ENCODE data around the gene DPF3. TPM values are rescaled to one million over a fixed set of nuclear protein-coding genes. Genes with fewer than 3 reads are reported as not detected.

DPF3 gene
- total RNA-seq, 2 experiments from 2014 or later, result 0.25 to 0.39 TPM

- intact Hi-C loops (cut with DNase I, micrococcal nuclease), result no loop called here
- ATAC-seq (no peak), DNase-seq (no peak)
- H3K27me3 Mint-ChIP-seq, result no peaks in the 10 kb centered on the region
- H3K9me3 Mint-ChIP-seq (ENCODE audit: low read depth), result no peaks in the 10 kb centered on the region
- POLR2A ChIA-PET, result no interaction called here
- H3K27ac Mint-ChIP-seq, result no peak overlapping the region
- H3K4me3 Mint-ChIP-seq, result no peak overlapping the region
- H3K36me3 Mint-ChIP-seq (ENCODE audit: low read depth), result no peaks in the 10 kb centered on the region
- peaks cover 28% of the 10 kb centered on the region for H3K4me1 Mint-ChIP-seq
- CTCF ChIA-PET, result interaction anchor here (0.7 kb wide), 1 partner anchor 32 kb away, joined by 3 read pairs; no protein-coding TSS in a partner anchor
Observed at GRCh38 chr14:72715850-72716228, 178.1 kb downstream of the DPF3 start.

- intact Hi-C loops (cut with DNase I, micrococcal nuclease), result no loop called here
- no peak overlapping the region for H3K4me3 Mint-ChIP-seq
- CTCF ChIA-PET, result no interaction called here
Observed at GRCh38 chr14:72715215-72715849, 178.6 kb downstream of the DPF3 start.

GRCh38 chr14:72714871-72715214 lies 179.1 kb downstream of the DPF3 start:
- Mint-ChIP-seq H3K27me3 (no peaks in the 10 kb centered on the region), H3K27ac (no peak overlapping the region), H3K4me1 (peaks cover 28% of the 10 kb centered on the region), H3K9me3 (ENCODE audit: low read depth) (no peaks in the 10 kb centered on the region), H3K4me3 (no peak overlapping the region), H3K36me3 (ENCODE audit: low read depth) (no peaks in the 10 kb centered on the region)
- intact Hi-C loops (cut with DNase I, micrococcal nuclease), result no loop called here
- ChIA-PET POLR2A (no interaction called here), CTCF (no interaction called here)
- ATAC-seq, result no peak
- no peak for DNase-seq

More at GRCh38 chr14:72715215-72715849, 178.6 kb downstream of the DPF3 start:
- peaks cover 28% of the 10 kb centered on the region for H3K4me1 Mint-ChIP-seq
- no peaks in the 10 kb centered on the region for H3K9me3 Mint-ChIP-seq (ENCODE audit: low read depth)
- H3K36me3 Mint-ChIP-seq (ENCODE audit: low read depth), result no peaks in the 10 kb centered on the region
- no peaks in the 10 kb centered on the region for H3K27me3 Mint-ChIP-seq
- no peak for ATAC-seq
- POLR2A ChIA-PET, result no interaction called here
- DNase-seq, result no peak
- H3K27ac Mint-ChIP-seq, result no peak overlapping the region

GRCh38 chr14:72714094-72714493 lies 179.8 kb downstream of the DPF3 start:
- DNase-seq, result peak; percentile 69
- ChIA-PET POLR2A (no interaction called here), CTCF (no interaction called here)
- H3K27me3 Mint-ChIP-seq, result no peaks in the 10 kb centered on the region
- peaks cover 28% of the 10 kb centered on the region for H3K4me1 Mint-ChIP-seq
- intact Hi-C loops (cut with DNase I, micrococcal nuclease), result no loop called here
- H3K9me3 Mint-ChIP-seq (ENCODE audit: low read depth), result no peaks in the 10 kb centered on the region
- peak; percentile 79 for ATAC-seq
- peak overlapping the region; percentile 9 for H3K27ac Mint-ChIP-seq
- H3K36me3 Mint-ChIP-seq (ENCODE audit: low read depth), result no peaks in the 10 kb centered on the region
- H3K4me3 Mint-ChIP-seq, result no peak overlapping the region

- peaks cover 28% of the 10 kb centered on the region for H3K4me1 Mint-ChIP-seq
- H3K27me3 Mint-ChIP-seq, result no peaks in the 10 kb centered on the region
- H3K36me3 Mint-ChIP-seq (ENCODE audit: low read depth), result no peaks in the 10 kb centered on the region
- no peak for DNase-seq
- intact Hi-C loops (cut with DNase I, micrococcal nuclease), result no loop called here
- no peak overlapping the region for H3K4me3 Mint-ChIP-seq
- ATAC-seq, result no peak
- POLR2A ChIA-PET, result no interaction called here
- CTCF ChIA-PET, result no interaction called here
- H3K27ac Mint-ChIP-seq, result no peak overlapping the region
- no peaks in the 10 kb centered on the region for H3K9me3 Mint-ChIP-seq (ENCODE audit: low read depth)
Observed at GRCh38 chr14:72711936-72712335, 182.0 kb downstream of the DPF3 start.

- peaks cover 20% of the 10 kb centered on the region for H3K4me1 Mint-ChIP-seq
- intact Hi-C loops (cut with DNase I, micrococcal nuclease), result no loop called here
- ATAC-seq, result no peak
- H3K36me3 Mint-ChIP-seq (ENCODE audit: low read depth), result no peaks in the 10 kb centered on the region
- ChIA-PET POLR2A (no interaction called here), CTCF (no interaction called here)
- H3K4me3 Mint-ChIP-seq, result no peak overlapping the region
- no peak for DNase-seq
- H3K27ac Mint-ChIP-seq, result no peak overlapping the region
- no peaks in the 10 kb centered on the region for H3K9me3 Mint-ChIP-seq (ENCODE audit: low read depth)
- H3K27me3 Mint-ChIP-seq, result no peaks in the 10 kb centered on the region
Observed at GRCh38 chr14:72709916-72710611, 183.8 kb downstream of the DPF3 start.

- H3K27me3 Mint-ChIP-seq, result no peaks in the 10 kb centered on the region
- no peaks in the 10 kb centered on the region for H3K9me3 Mint-ChIP-seq (ENCODE audit: low read depth)
- peaks cover 9% of the 10 kb centered on the region for H3K4me1 Mint-ChIP-seq
- H3K4me3 Mint-ChIP-seq, result no peak overlapping the region
- ATAC-seq (peak; percentile 42), DNase-seq (peak; percentile 28)
- POLR2A ChIA-PET, result no interaction called here
- H3K27ac Mint-ChIP-seq, result no peak overlapping the region
- intact Hi-C loops (cut with DNase I, micrococcal nuclease), result no loop called here
- H3K36me3 Mint-ChIP-seq (ENCODE audit: low read depth), result no peaks in the 10 kb centered on the region
- CTCF ChIA-PET, result no interaction called here
Observed at GRCh38 chr14:72708708-72709475, 185.0 kb downstream of the DPF3 start.

- Mint-ChIP-seq H3K27ac (no peak overlapping the region), H3K36me3 (ENCODE audit: low read depth) (no peaks in the 10 kb centered on the region), H3K4me3 (no peak overlapping the region), H3K27me3 (no peaks in the 10 kb centered on the region), H3K4me1 (peaks cover 2% of the 10 kb centered on the region), H3K9me3 (ENCODE audit: low read depth) (no peaks in the 10 kb centered on the region)
- POLR2A ChIA-PET, result no interaction called here
- no peak for DNase-seq
- CTCF ChIA-PET, result no interaction called here
- ATAC-seq, result no peak
- intact Hi-C loops (cut with DNase I, micrococcal nuclease), result no loop called here
Observed at GRCh38 chr14:72708222-72708621, 185.7 kb downstream of the DPF3 start.

- peaks cover 2% of the 10 kb centered on the region for H3K4me1 Mint-ChIP-seq
- no peaks in the 10 kb centered on the region for H3K27me3 Mint-ChIP-seq
- peak; percentile 20 for DNase-seq
- intact Hi-C loops (cut with DNase I, micrococcal nuclease), result no loop called here
- H3K4me3 Mint-ChIP-seq, result no peak overlapping the region
- no peaks in the 10 kb centered on the region for H3K36me3 Mint-ChIP-seq (ENCODE audit: low read depth)
- no peak overlapping the region for H3K27ac Mint-ChIP-seq
- ChIA-PET POLR2A (no interaction called here), CTCF (no interaction called here)
- ATAC-seq, result peak; percentile 70
- H3K9me3 Mint-ChIP-seq (ENCODE audit: low read depth), result no peaks in the 10 kb centered on the region
Observed at GRCh38 chr14:72706485-72706884, 187.4 kb downstream of the DPF3 start.

- Mint-ChIP-seq H3K27me3 (no peaks in the 10 kb centered on the region), H3K36me3 (ENCODE audit: low read depth) (no peaks in the 10 kb centered on the region), H3K27ac (no peak overlapping the region), H3K4me3 (no peak overlapping the region), H3K9me3 (ENCODE audit: low read depth) (no peaks in the 10 kb centered on the region), H3K4me1 (peaks cover 11% of the 10 kb centered on the region)
- DNase-seq (no peak), ATAC-seq (no peak)
- ChIA-PET CTCF (interaction anchor here (0.5 to 1.8 kb wide), 4 partner anchors 9 to 129 kb away, joined by 3 to 4 read pairs (median 3); no protein-coding TSS in a partner anchor), POLR2A (no interaction called here)
- intact Hi-C loops (cut with DNase I, micrococcal nuclease), result no loop called here
Observed at GRCh38 chr14:72704502-72704901, 189.4 kb downstream of the DPF3 start.

- no peak for DNase-seq
- peaks cover 12% of the 10 kb centered on the region for H3K4me1 Mint-ChIP-seq
- ChIA-PET POLR2A (no interaction called here), CTCF (no interaction called here)
- no peak for ATAC-seq
- H3K27ac Mint-ChIP-seq, result peak overlapping the region; percentile 20
- no peaks in the 10 kb centered on the region for H3K36me3 Mint-ChIP-seq (ENCODE audit: low read depth)
- intact Hi-C loops (cut with DNase I, micrococcal nuclease), result no loop called here
- H3K9me3 Mint-ChIP-seq (ENCODE audit: low read depth), result no peaks in the 10 kb centered on the region
- no peak overlapping the region for H3K4me3 Mint-ChIP-seq
- no peaks in the 10 kb centered on the region for H3K27me3 Mint-ChIP-seq
Observed at GRCh38 chr14:72701605-72702004, 192.3 kb downstream of the DPF3 start.

GRCh38 chr14:72701237-72701565 lies 192.7 kb downstream of the DPF3 start:
- DNase-seq (no peak), ATAC-seq (no peak)
- H3K27ac Mint-ChIP-seq, result no peak overlapping the region
- ChIA-PET POLR2A (no interaction called here), CTCF (no interaction called here)
- H3K36me3 Mint-ChIP-seq (ENCODE audit: low read depth), result no peaks in the 10 kb centered on the region
- peaks cover 9% of the 10 kb centered on the region for H3K4me1 Mint-ChIP-seq
- H3K9me3 Mint-ChIP-seq (ENCODE audit: low read depth), result no peaks in the 10 kb centered on the region
- intact Hi-C loops (cut with DNase I, micrococcal nuclease), result no loop called here
- no peak overlapping the region for H3K4me3 Mint-ChIP-seq
- H3K27me3 Mint-ChIP-seq, result no peaks in the 10 kb centered on the region
